ENCODE results near the gene RHBDF1. TPM values are rescaled to one million over a fixed set of nuclear protein-coding genes. Genes with fewer than 3 reads are reported as not detected.

RHBDF1 gene
- total and polyA plus RNA-seq, 9 of the 15 experiments (the other 6 are each of a cell fraction or from before 2014, with no cell fraction given), result 1.0 to 8.2 (median 4.2) TPM

DNA sequence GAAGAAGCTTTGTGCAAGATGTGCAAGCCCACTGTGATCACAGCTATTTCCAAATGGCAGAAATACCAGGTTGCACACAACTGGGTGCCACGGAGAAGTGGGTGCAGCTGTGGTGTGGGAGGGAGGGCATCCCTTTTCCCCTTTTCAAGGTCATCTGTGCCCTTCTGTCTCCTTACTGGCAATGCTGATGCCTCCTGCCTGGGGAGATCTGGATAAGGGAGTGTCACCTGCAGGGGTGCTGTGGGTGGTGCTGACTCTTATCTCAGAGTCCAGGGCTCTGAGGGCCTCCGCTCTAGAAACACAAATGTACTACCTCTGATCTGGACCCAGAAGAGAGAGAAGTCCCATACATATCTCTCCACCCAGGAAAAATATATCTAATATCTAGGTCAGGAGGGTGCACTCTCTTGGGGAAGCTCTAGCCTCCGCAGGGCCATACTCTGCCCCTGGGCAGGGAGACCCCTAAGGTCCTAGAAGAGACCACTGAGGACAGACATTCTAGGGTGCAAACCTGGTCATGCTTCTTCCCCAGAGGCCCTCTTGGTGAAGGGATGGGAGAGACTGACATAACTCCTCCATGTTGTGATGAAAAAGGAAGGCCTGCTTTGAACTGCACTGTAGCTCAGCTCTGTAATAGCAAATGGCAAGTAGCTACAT lies 47.5 kb upstream of the RHBDF1 start (continued):
- TF ChIP-seq, protein P1, sequence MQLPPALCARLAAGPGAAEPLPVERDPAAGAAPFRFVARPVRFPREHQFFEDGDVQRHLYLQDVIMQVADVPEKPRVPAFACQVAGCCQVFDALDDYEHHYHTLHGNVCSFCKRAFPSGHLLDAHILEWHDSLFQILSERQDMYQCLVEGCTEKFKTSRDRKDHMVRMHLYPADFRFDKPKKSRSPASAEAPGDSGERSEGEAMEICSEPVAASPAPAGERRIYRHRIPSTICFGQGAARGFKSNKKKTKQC (CRISPR knock-in tag; IDR thresholded peaks at IDR 0.05), result no peak
- TF ChIP-seq L3MBTL2 (IDR thresholded peaks at IDR 0.05), result no peak
- no peak for TF ChIP-seq CEBPG (CRISPR knock-in tag; IDR thresholded peaks at IDR 0.05)
- TF ChIP-seq CEBPG (tag; conservative IDR thresholded peaks at IDR 0.05 in 1 of 2, IDR thresholded peaks at IDR 0.05 in 1 of 2), result no peak
- no peak for TF ChIP-seq KAT8 (IDR thresholded peaks at IDR 0.05; ENCODE audit: low read depth)
- TF ChIP-seq ZEB2 (IDR thresholded peaks at IDR 0.05), result peak; percentile 89
- TF ChIP-seq CBX3 (IDR thresholded peaks at IDR 0.05; ENCODE audit: borderline replicate concordance in 1 of 2, low read length in 2 of 2), result no peak
- TF ChIP-seq, protein P2, sequence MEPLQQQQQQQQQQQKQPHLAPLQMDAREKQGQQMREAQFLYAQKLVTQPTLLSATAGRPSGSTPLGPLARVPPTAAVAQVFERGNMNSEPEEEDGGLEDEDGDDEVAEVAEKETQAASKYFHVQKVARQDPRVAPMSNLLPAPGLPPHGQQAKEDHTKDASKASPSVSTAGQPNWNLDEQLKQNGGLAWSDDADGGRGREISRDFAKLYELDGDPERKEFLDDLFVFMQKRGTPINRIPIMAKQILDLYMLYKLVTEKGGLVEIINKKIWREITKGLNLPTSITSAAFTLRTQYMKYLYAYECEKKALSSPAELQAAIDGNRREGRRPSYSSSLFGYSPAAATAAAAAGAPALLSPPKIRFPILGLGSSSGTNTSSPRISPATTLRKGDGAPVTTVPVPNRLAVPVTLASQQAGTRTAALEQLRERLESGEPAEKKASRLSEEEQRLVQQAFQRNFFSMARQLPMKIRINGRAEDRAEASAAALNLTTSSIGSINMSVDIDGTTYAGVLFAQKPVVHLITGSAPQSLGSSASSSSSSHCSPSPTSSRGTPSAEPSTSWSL (CRISPR knock-in tag; IDR thresholded peaks at IDR 0.05; ENCODE audit: borderline replicate concordance), result no peak
- TF ChIP-seq, protein P3, sequence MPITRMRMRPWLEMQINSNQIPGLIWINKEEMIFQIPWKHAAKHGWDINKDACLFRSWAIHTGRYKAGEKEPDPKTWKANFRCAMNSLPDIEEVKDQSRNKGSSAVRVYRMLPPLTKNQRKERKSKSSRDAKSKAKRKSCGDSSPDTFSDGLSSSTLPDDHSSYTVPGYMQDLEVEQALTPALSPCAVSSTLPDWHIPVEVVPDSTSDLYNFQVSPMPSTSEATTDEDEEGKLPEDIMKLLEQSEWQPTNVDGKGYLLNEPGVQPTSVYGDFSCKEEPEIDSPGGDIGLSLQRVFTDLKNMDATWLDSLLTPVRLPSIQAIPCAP (CRISPR knock-in tag; IDR thresholded peaks at IDR 0.05; ENCODE audit: borderline replicate concordance), result no peak
- TF ChIP-seq, protein P4, sequence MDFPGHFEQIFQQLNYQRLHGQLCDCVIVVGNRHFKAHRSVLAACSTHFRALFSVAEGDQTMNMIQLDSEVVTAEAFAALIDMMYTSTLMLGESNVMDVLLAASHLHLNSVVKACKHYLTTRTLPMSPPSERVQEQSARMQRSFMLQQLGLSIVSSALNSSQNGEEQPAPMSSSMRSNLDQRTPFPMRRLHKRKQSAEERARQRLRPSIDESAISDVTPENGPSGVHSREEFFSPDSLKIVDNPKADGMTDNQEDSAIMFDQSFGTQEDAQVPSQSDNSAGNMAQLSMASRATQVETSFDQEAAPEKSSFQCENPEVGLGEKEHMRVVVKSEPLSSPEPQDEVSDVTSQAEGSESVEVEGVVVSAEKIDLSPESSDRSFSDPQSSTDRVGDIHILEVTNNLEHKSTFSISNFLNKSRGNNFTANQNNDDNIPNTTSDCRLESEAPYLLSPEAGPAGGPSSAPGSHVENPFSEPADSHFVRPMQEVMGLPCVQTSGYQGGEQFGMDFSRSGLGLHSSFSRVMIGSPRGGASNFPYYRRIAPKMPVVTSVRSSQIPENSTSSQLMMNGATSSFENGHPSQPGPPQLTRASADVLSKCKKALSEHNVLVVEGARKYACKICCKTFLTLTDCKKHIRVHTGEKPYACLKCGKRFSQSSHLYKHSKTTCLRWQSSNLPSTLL (IDR thresholded peaks at IDR 0.05), result no peak
- no peak for TF ChIP-seq CC2D1A (IDR thresholded peaks at IDR 0.05)
- TF ChIP-seq ZNF408 (CRISPR knock-in tag; IDR thresholded peaks at IDR 0.05; ENCODE audit: low read depth), result no peak
- TF ChIP-seq NBN (IDR thresholded peaks at IDR 0.05; ENCODE audit: low read depth), result no peak
- TF ChIP-seq HMG20A (CRISPR knock-in tag; conservative IDR thresholded peaks at IDR 0.05), result no peak
- TF ChIP-seq ZNF146 (CRISPR knock-in tag; IDR thresholded peaks at IDR 0.05; ENCODE audit: unreplicated experiment), result no peak
- TF ChIP-seq SREBF1 (IDR thresholded peaks at IDR 0.05; ENCODE audit: borderline replicate concordance, low read depth, low read length), result no peak
- TF ChIP-seq, protein P5, sequence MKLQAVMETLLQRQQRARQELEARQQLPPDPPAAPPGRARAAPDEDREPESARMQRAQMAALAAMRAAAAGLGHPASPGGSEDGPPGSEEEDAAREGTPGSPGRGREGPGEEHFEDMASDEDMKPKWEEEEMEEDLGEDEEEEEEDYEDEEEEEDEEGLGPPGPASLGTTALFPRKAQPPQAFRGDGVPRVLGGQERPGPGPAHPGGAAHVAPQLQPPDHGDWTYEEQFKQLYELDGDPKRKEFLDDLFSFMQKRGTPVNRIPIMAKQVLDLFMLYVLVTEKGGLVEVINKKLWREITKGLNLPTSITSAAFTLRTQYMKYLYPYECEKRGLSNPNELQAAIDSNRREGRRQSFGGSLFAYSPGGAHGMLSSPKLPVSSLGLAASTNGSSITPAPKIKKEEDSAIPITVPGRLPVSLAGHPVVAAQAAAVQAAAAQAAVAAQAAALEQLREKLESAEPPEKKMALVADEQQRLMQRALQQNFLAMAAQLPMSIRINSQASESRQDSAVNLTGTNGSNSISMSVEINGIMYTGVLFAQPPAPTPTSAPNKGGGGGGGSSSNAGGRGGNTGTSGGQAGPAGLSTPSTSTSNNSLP (IDR thresholded peaks at IDR 0.05; ENCODE audit: borderline replicate concordance, low read depth, low read length), result no peak; the same call in 1 of the 2 replicates
- no peak for TF ChIP-seq ZNF764 (CRISPR knock-in tag; IDR thresholded peaks at IDR 0.05; ENCODE audit: low read depth)
- TF ChIP-seq, protein P6, sequence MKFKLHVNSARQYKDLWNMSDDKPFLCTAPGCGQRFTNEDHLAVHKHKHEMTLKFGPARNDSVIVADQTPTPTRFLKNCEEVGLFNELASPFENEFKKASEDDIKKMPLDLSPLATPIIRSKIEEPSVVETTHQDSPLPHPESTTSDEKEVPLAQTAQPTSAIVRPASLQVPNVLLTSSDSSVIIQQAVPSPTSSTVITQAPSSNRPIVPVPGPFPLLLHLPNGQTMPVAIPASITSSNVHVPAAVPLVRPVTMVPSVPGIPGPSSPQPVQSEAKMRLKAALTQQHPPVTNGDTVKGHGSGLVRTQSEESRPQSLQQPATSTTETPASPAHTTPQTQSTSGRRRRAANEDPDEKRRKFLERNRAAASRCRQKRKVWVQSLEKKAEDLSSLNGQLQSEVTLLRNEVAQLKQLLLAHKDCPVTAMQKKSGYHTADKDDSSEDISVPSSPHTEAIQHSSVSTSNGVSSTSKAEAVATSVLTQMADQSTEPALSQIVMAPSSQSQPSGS (CRISPR knock-in tag; IDR thresholded peaks at IDR 0.05), result no peak
- TF ChIP-seq CHCHD3 (CRISPR knock-in tag; IDR thresholded peaks at IDR 0.05), result no peak
- TF ChIP-seq ZNF589 (CRISPR knock-in tag; IDR thresholded peaks at IDR 0.05; ENCODE audit: low read depth), result no peak
